GM12892 (cell line): ENCODE data around the gene PREPL.

Experiments used
- POLR2A ChIP-seq: IDR thresholded peaks from 2 replicates; pipeline ENCODE4 v1.6.1; 2011; ENCODE audit warnings: low read depth, low read length, control low read depth
- POLR2AphosphoS5 ChIP-seq: IDR thresholded peaks from 2 replicates; pipeline ENCODE4 v1.6.1; 2011; ENCODE audit warnings: low read depth, low read length, control low read depth

DNA sequence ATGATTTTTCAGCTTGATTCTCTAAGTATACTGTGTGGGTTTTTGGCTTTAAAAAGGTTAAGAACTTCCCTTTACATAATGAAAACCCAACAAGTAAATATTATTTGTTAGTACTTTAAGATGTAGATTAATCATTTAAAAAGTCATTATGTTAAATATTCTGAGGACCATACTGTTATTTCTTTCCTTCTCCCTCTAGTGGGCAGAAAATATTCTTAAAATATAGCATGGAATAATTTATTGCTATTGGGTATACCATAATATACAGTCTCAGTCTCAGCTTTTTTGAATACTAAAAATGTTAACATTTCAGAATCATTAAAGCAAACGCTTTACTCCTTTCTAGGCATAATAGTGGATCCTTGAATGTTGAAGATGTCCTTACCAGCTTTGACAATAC is 28.6 kb upstream of the PREPL start:
- TF ChIP-seq POLR2A = no peak
- no peak for TF ChIP-seq POLR2AphosphoS5
